A549 (cell line): ENCODE measurements around the gene KCTD1.

Experiments
- EP300 ChIP-seq, 2 experiments: fragments of >200 bp; sonication (Bioruptor Twin); formaldehyde crosslinking; IDR thresholded peaks; 2 replicates in 1 of 2; 3 replicates in 1 of 2; pipeline ENCODE4 v1.6.1; 2016 to 2017
- KDM1A ChIP-seq: fragments of 200-600 bp; sonication (generic); IDR thresholded peaks from 2 replicates; pipeline ENCODE4 v1.6.1; 2016; ENCODE audit warnings: low read depth, mild to moderate bottlenecking
- MYC ChIP-seq: IDR thresholded peaks from 2 replicates; pipeline ENCODE4 v1.6.1; 2012; ENCODE audit warnings: mild to moderate bottlenecking, inconsistent platforms, low read length, improper control_type of control experiment, borderline replicate concordance
- POLR2A ChIP-seq: IDR thresholded peaks from 2 replicates; pipeline ENCODE4 v1.6.1; 2012; ENCODE audit warnings: mild to moderate bottlenecking, low read length
- RFX5 ChIP-seq: fragments of 450-650 bp; IDR thresholded peaks from 2 replicates; pipeline ENCODE4 v1.7.1; 2014; ENCODE audit warnings: antibody characterized with exemption, mild to moderate bottlenecking, moderate library complexity
- ZC3H11A ChIP-seq: fragments of 450-650 bp; IDR thresholded peaks from 2 replicates; pipeline ENCODE4 v1.6.1; 2014; ENCODE audit warnings: antibody characterized with exemption, mild to moderate bottlenecking
- ZFP36 ChIP-seq: fragments of 450-650 bp; IDR thresholded peaks from 2 replicates; pipeline ENCODE4 v1.6.1; 2014; ENCODE audit warnings: borderline replicate concordance; ENCODE audit not compliant: partially characterized antibody
- TF ChIP-seq, protein P1 (sequence below): IDR thresholded peaks from 2 replicates; pipeline ENCODE4 v1.6.1; 2012
- TF ChIP-seq, protein P2 (sequence below): fragments of 450-650 bp; IDR thresholded peaks from 2 replicates; pipeline ENCODE4 v1.6.1; 2014; ENCODE audit warnings: antibody characterized with exemption
- TF ChIP-seq, protein P3 (sequence below): fragments of >200 bp; sonication (Bioruptor Twin); formaldehyde crosslinking; IDR thresholded peaks from 3 replicates; pipeline ENCODE4 v1.5.1; 2016
- TF ChIP-seq, protein P4 (sequence below): fragments of 200-600 bp; sonication (generic); IDR thresholded peaks from 2 replicates; pipeline ENCODE4 v1.6.1; 2016; ENCODE audit warnings: antibody characterized with exemption, mild to moderate bottlenecking, moderate library complexity

DNA sequence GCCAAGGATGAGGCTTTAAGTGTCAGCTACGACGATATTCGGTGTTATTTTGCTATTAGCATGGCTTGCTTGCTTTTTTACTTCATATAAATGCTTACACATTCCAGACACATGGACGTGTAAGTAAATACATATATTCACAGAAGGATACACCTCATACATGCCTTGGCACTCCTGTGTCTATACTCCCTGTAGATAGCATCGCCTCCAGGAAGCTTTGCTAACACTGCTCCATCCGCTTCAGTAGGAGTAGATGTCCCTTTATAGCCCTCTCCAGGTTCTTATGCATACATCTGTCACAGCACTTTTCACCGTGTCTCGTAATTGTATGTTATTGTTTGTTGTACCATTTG, 27.5 kb upstream of the KCTD1 start:
- TF ChIP-seq, protein P1, sequence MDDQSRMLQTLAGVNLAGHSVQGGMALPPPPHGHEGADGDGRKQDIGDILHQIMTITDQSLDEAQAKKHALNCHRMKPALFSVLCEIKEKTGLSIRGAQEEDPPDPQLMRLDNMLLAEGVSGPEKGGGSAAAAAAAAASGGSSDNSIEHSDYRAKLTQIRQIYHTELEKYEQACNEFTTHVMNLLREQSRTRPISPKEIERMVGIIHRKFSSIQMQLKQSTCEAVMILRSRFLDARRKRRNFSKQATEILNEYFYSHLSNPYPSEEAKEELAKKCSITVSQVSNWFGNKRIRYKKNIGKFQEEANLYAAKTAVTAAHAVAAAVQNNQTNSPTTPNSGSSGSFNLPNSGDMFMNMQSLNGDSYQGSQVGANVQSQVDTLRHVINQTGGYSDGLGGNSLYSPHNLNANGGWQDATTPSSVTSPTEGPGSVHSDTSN: no peak
- TF ChIP-seq, protein P2, sequence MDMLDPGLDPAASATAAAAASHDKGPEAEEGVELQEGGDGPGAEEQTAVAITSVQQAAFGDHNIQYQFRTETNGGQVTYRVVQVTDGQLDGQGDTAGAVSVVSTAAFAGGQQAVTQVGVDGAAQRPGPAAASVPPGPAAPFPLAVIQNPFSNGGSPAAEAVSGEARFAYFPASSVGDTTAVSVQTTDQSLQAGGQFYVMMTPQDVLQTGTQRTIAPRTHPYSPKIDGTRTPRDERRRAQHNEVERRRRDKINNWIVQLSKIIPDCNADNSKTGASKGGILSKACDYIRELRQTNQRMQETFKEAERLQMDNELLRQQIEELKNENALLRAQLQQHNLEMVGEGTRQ: no peak
- TF ChIP-seq, protein P3, sequence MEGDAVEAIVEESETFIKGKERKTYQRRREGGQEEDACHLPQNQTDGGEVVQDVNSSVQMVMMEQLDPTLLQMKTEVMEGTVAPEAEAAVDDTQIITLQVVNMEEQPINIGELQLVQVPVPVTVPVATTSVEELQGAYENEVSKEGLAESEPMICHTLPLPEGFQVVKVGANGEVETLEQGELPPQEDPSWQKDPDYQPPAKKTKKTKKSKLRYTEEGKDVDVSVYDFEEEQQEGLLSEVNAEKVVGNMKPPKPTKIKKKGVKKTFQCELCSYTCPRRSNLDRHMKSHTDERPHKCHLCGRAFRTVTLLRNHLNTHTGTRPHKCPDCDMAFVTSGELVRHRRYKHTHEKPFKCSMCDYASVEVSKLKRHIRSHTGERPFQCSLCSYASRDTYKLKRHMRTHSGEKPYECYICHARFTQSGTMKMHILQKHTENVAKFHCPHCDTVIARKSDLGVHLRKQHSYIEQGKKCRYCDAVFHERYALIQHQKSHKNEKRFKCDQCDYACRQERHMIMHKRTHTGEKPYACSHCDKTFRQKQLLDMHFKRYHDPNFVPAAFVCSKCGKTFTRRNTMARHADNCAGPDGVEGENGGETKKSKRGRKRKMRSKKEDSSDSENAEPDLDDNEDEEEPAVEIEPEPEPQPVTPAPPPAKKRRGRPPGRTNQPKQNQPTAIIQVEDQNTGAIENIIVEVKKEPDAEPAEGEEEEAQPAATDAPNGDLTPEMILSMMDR: no peak
- TF ChIP-seq, protein P4, sequence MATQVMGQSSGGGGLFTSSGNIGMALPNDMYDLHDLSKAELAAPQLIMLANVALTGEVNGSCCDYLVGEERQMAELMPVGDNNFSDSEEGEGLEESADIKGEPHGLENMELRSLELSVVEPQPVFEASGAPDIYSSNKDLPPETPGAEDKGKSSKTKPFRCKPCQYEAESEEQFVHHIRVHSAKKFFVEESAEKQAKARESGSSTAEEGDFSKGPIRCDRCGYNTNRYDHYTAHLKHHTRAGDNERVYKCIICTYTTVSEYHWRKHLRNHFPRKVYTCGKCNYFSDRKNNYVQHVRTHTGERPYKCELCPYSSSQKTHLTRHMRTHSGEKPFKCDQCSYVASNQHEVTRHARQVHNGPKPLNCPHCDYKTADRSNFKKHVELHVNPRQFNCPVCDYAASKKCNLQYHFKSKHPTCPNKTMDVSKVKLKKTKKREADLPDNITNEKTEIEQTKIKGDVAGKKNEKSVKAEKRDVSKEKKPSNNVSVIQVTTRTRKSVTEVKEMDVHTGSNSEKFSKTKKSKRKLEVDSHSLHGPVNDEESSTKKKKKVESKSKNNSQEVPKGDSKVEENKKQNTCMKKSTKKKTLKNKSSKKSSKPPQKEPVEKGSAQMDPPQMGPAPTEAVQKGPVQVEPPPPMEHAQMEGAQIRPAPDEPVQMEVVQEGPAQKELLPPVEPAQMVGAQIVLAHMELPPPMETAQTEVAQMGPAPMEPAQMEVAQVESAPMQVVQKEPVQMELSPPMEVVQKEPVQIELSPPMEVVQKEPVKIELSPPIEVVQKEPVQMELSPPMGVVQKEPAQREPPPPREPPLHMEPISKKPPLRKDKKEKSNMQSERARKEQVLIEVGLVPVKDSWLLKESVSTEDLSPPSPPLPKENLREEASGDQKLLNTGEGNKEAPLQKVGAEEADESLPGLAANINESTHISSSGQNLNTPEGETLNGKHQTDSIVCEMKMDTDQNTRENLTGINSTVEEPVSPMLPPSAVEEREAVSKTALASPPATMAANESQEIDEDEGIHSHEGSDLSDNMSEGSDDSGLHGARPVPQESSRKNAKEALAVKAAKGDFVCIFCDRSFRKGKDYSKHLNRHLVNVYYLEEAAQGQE: no peak
- TF ChIP-seq KDM1A (no peak), EP300 (IDR thresholded peaks at IDR 0.05) (no peak), ZFP36 (no peak), MYC (no peak), ZC3H11A (no peak), RFX5 (no peak), POLR2A (no peak)
